Measurements from ENCODE around the gene OR13A1. TPM values are rescaled to one million over a fixed set of nuclear protein-coding genes. Genes with fewer than 3 reads are reported as not detected.

The OR13A1 gene
- total RNA-seq, 2 experiments from 2014 or later: not detected

DNA sequence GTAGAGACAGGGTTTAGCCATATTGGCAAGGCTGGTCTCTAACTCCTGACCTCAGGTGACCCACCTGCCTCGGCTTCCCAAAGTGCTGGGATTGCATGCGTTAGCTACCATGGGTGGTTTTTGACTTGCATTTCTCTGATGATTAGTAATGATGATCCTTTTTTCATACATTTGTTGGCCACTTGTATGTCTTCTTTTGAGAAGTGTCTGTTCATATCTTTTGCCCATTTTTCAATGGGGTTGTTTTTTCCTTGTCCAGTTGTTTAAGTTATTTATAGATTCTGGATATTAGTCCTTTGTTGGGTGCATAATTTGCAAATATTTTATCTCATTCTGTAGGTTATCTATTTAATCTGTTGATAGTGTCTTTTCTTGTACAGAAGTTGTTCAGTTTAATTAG is 4.3 kb upstream of the OR13A1 start:
- DNase-seq: no peak
- no peak for ATAC-seq (ENCODE audit: poor library complexity)
- H3K9me3 ChIP-seq (ENCODE audit: control insufficient read depth in 1 of 2, insufficient read depth in 1 of 2, low read length in 2 of 2): peaks cover 0 to 9% of the 10 kb centered on the region in 2 experiments
- peaks cover 9% of the 10 kb centered on the region for H3K27me3 Mint-ChIP-seq
- H3K4me3 Mint-ChIP-seq: no peak overlapping the region
- H3K4me1 Mint-ChIP-seq (ENCODE audit: low read depth): no peaks in the 10 kb centered on the region
- no peak for TF ChIP-seq CTCF (IDR thresholded peaks at IDR 0.05)
- ChIA-PET CTCF (no interaction called here), POLR2A (no interaction called here)
- no peaks in the 10 kb centered on the region for H3K9me3 Mint-ChIP-seq
- no peaks in the 10 kb centered on the region for H3K4me1 ChIP-seq (ENCODE audit: insufficient read depth, low read length)
- no peak overlapping the region for H3K4me3 ChIP-seq (ENCODE audit: low read length)
- no peaks in the 10 kb centered on the region for H3K27me3 ChIP-seq (ENCODE audit: control insufficient read depth in 1 of 2, insufficient read depth in 2 of 2, low read length in 2 of 2)
- no peak overlapping the region for H3K27ac ChIP-seq (ENCODE audit: low read depth in 1 of 2, low read length in 2 of 2)
- H3K36me3 ChIP-seq (ENCODE audit: insufficient read depth, low read length): no peaks in the 10 kb centered on the region
- no peaks in the 10 kb centered on the region for H3K36me3 Mint-ChIP-seq (ENCODE audit: low read depth)
- no peak overlapping the region for H3K27ac Mint-ChIP-seq
- intact Hi-C loops (cut with DNase I, micrococcal nuclease): no loop called here

DNA sequence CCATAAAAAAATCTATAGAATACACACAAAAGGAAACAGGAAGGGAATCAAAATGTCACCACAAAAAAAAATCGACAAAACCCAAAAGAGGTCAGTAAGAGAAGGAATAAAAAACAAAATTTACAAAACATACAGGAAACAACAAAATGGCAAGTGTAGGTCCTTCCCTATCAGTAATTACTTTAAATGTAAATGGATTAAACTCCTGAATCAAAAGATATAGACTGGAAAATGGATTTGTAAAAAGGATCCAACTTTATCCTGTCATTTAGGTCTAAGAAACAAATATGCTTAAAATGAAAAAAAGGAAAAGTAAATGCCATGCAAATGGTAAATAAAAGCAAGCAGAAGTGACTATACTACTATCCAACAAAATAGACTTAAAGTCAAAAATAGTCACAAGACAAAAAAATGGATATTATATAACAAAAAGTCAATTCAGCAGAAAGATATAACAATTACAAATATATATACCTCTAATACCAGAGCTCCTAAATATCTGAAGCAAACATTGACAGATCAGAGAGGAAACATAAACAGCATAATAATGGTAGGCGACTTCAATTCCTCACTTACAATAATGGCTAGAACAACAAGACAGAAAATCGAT is 2.0 kb downstream of the OR13A1 start:
- peaks cover 0 to 19% of the 10 kb centered on the region in 2 experiments for H3K9me3 ChIP-seq (ENCODE audit: control insufficient read depth in 1 of 2, insufficient read depth in 1 of 2, low read length in 2 of 2)
- intact Hi-C loops (cut with DNase I, micrococcal nuclease): no loop called here
- Mint-ChIP-seq H3K4me1 (ENCODE audit: low read depth) (no peaks in the 10 kb centered on the region), H3K4me3 (no peak overlapping the region), H3K36me3 (ENCODE audit: low read depth) (no peaks in the 10 kb centered on the region), H3K9me3 (peaks cover 6% of the 10 kb centered on the region), H3K27me3 (no peaks in the 10 kb centered on the region), H3K27ac (no peak overlapping the region)
- ATAC-seq (ENCODE audit: poor library complexity) (no peak), DNase-seq (no peak)
- H3K36me3 ChIP-seq (ENCODE audit: insufficient read depth, low read length): no peaks in the 10 kb centered on the region
- no peak overlapping the region for H3K4me3 ChIP-seq (ENCODE audit: low read length)
- H3K27me3 ChIP-seq (ENCODE audit: control insufficient read depth in 1 of 2, insufficient read depth in 2 of 2, low read length in 2 of 2): no peaks in the 10 kb centered on the region
- H3K27ac ChIP-seq (ENCODE audit: low read depth in 1 of 2, low read length in 2 of 2): no peak overlapping the region
- ChIA-PET POLR2A (no interaction called here), CTCF (no interaction called here)
- TF ChIP-seq CTCF (IDR thresholded peaks at IDR 0.05): no peak
- H3K4me1 ChIP-seq (ENCODE audit: insufficient read depth, low read length): no peaks in the 10 kb centered on the region

GRCh38 chr10:45308707-45309106 is 6.7 kb downstream of the OR13A1 start:
- H3K4me1 ChIP-seq (ENCODE audit: insufficient read depth, low read length): no peaks in the 10 kb centered on the region
- no peak overlapping the region for H3K27ac Mint-ChIP-seq
- TF ChIP-seq CTCF (IDR thresholded peaks at IDR 0.05): no peak
- DNase-seq (peak in 2 of 14 experiments; percentile 7 to 12), ATAC-seq (ENCODE audit: poor library complexity) (no peak)
- H3K27ac ChIP-seq (ENCODE audit: low read depth in 1 of 2, low read length in 2 of 2): no peak overlapping the region
- no peak overlapping the region for H3K4me3 ChIP-seq (ENCODE audit: low read length)
- H3K4me1 Mint-ChIP-seq (ENCODE audit: low read depth): no peaks in the 10 kb centered on the region
- ChIA-PET POLR2A (no interaction called here), CTCF (no interaction called here)
- intact Hi-C loops (cut with DNase I, micrococcal nuclease): no loop called here
- H3K27me3 Mint-ChIP-seq: peaks cover 15% of the 10 kb centered on the region
- peaks cover 0 to 19% of the 10 kb centered on the region in 2 experiments for H3K9me3 ChIP-seq (ENCODE audit: control insufficient read depth in 1 of 2, insufficient read depth in 1 of 2, low read length in 2 of 2)
- no peaks in the 10 kb centered on the region for H3K27me3 ChIP-seq (ENCODE audit: control insufficient read depth in 1 of 2, insufficient read depth in 2 of 2, low read length in 2 of 2)
- H3K36me3 Mint-ChIP-seq (ENCODE audit: low read depth): no peaks in the 10 kb centered on the region
- peaks cover 6% of the 10 kb centered on the region for H3K9me3 Mint-ChIP-seq
- H3K4me3 Mint-ChIP-seq: no peak overlapping the region
- no peaks in the 10 kb centered on the region for H3K36me3 ChIP-seq (ENCODE audit: insufficient read depth, low read length)

Measured in CD4-positive, alpha-beta T cell (primary cell).